Activated CD4-positive, alpha-beta T cell treated with anti-CD3 and anti-CD28 coated beads, Interleukin-2, amount 10 ng/mL, durations not matched to agents 24 days and 14 days (primary cell): ENCODE results near the gene PCDHB7. TPM values are rescaled to one million over a fixed set of nuclear protein-coding genes. Genes with fewer than 3 reads are reported as not detected.
"Not testable (repeated sequence)": the region's sequence is repeated elsewhere in the genome, so short reads cannot be mapped to it uniquely, and the experiment has no call there.

Experiments used
- DNase-seq: peaks from one replicate; pipeline ENCODE4 v3.0.0; 2022
- H3K27ac Mint-ChIP-seq: one replicate; pipeline ENCODE4 v1.8.0; 2022; ENCODE audit warnings: mild to moderate bottlenecking, mixed read lengths
- H3K27me3 Mint-ChIP-seq: one replicate; pipeline ENCODE4 v1.8.0; 2022; ENCODE audit warnings: mixed read lengths
- H3K36me3 Mint-ChIP-seq: one replicate; pipeline ENCODE4 v1.8.0; 2022; ENCODE audit warnings: low read depth, mild to moderate bottlenecking, mixed read lengths
- H3K4me1 Mint-ChIP-seq: one replicate; pipeline ENCODE4 v1.8.0; 2021; ENCODE audit warnings: mixed read lengths
- H3K4me3 Mint-ChIP-seq: one replicate; pipeline ENCODE4 v1.8.0; 2022; ENCODE audit warnings: mild to moderate bottlenecking, moderate library complexity, mixed read lengths
- H3K9me3 Mint-ChIP-seq: one replicate; pipeline ENCODE4 v1.8.0; 2021; ENCODE audit warnings: mixed read lengths
- intact Hi-C: fragments of 100-400 bp; cut with micrococcal nuclease; formaldehyde crosslinking; loops from one replicate; pipeline ENCODE4 v1.15.1; 2023
- total RNA-seq: library from RNA; stranded (reverse); gene quantifications from 2 replicates; pipeline ENCODE4 v1.2.3, GENCODE V29; 2022

The PCDHB7 gene
- total RNA-seq, 1 donor from 2014 or later = not detected

- H3K27me3 Mint-ChIP-seq = peaks cover 2% of the 10 kb centered on the region
- intact Hi-C loops = loop anchor here (10.0 kb wide), 1 partner anchor 363 kb away; no protein-coding TSS in a partner anchor
- no peak within 1 kb of the TSS for H3K27ac Mint-ChIP-seq
- no peaks in the 10 kb centered on the region for H3K4me1 Mint-ChIP-seq
- peaks cover 4% of the 10 kb centered on the region for H3K36me3 Mint-ChIP-seq
- DNase-seq = peak; percentile 73
- peaks cover 22% of the 10 kb centered on the region for H3K9me3 Mint-ChIP-seq
- no peak within 1 kb of the TSS for H3K4me3 Mint-ChIP-seq
Measured at GRCh38 chr5:141192110-141192725, 19.8 kb downstream of the PCDHB7 start, which contains the start of gene PCDHB10. PCDHB10 (plus strand) TSS chr5:141192353; CDS start chr5:141192553, 200 bp downstream.

GRCh38 chr5:141194332-141194731, 21.9 kb downstream of the PCDHB7 start:
- H3K27me3 Mint-ChIP-seq, H3K36me3 Mint-ChIP-seq, H3K4me1 Mint-ChIP-seq, H3K4me3 Mint-ChIP-seq, H3K27ac Mint-ChIP-seq, DNase-seq: not testable (repeated sequence)
- intact Hi-C loops = loop anchor here (10.0 kb wide), 1 partner anchor 360 kb away; no protein-coding TSS in a partner anchor
- H3K9me3 Mint-ChIP-seq = peaks cover 21% of the 10 kb centered on the region

- no peaks in the 10 kb centered on the region for H3K36me3 Mint-ChIP-seq
- intact Hi-C loops = loop anchor here (10.0 kb wide), 1 partner anchor 358 kb away; no protein-coding TSS in a partner anchor
- peaks cover 23% of the 10 kb centered on the region for H3K9me3 Mint-ChIP-seq
- H3K4me1 Mint-ChIP-seq = no peaks in the 10 kb centered on the region
- H3K4me3 Mint-ChIP-seq = no peak overlapping the region
- peaks cover 2% of the 10 kb centered on the region for H3K27me3 Mint-ChIP-seq
- H3K27ac Mint-ChIP-seq = no peak overlapping the region
- no peak for DNase-seq
Measured at GRCh38 chr5:141196363-141196762, 23.9 kb downstream of the PCDHB7 start.

- no peaks in the 10 kb centered on the region for H3K36me3 Mint-ChIP-seq
- DNase-seq = no peak
- H3K27me3 Mint-ChIP-seq = no peaks in the 10 kb centered on the region
- H3K27ac Mint-ChIP-seq = no peak within 1 kb of the TSS
- H3K4me3 Mint-ChIP-seq = no peak within 1 kb of the TSS
- no peaks in the 10 kb centered on the region for H3K4me1 Mint-ChIP-seq
- intact Hi-C loops = loop anchor here (10.0 kb wide), 1 partner anchor 355 kb away; no protein-coding TSS in a partner anchor
- H3K9me3 Mint-ChIP-seq = peaks cover 22% of the 10 kb centered on the region
Measured at GRCh38 chr5:141199359-141200235, 27.2 kb downstream of the PCDHB7 start, which contains the start of gene PCDHB11. PCDHB11 (plus strand) TSS chr5:141199627; CDS start chr5:141199775, 148 bp downstream.

- DNase-seq, intact Hi-C loops, H3K27me3 Mint-ChIP-seq, H3K36me3 Mint-ChIP-seq, H3K4me3 Mint-ChIP-seq, H3K27ac Mint-ChIP-seq, H3K4me1 Mint-ChIP-seq: not testable (repeated sequence)
- peaks cover 22% of the 10 kb centered on the region for H3K9me3 Mint-ChIP-seq
Measured at GRCh38 chr5:141201126-141201525, 28.7 kb downstream of the PCDHB7 start.

- H3K27me3 Mint-ChIP-seq, H3K27ac Mint-ChIP-seq, H3K4me1 Mint-ChIP-seq, H3K4me3 Mint-ChIP-seq, H3K36me3 Mint-ChIP-seq, DNase-seq, intact Hi-C loops: not testable (repeated sequence)
- H3K9me3 Mint-ChIP-seq = peaks cover 19% of the 10 kb centered on the region
Measured at GRCh38 chr5:141201646-141202045, 29.2 kb downstream of the PCDHB7 start.

GRCh38 chr5:141208478-141208877, 36.0 kb downstream of the PCDHB7 start, which contains the start of gene PCDHB12:
PCDHB12 (plus strand) TSS chr5:141208719; CDS start chr5:141208908, 189 bp downstream.
- intact Hi-C loops = no loop called here
- H3K27ac Mint-ChIP-seq = no peak within 1 kb of the TSS
- peaks cover 2% of the 10 kb centered on the region for H3K27me3 Mint-ChIP-seq
- peaks cover 5% of the 10 kb centered on the region for H3K9me3 Mint-ChIP-seq
- H3K4me1 Mint-ChIP-seq = no peaks in the 10 kb centered on the region
- no peaks in the 10 kb centered on the region for H3K36me3 Mint-ChIP-seq
- DNase-seq = no peak
- no peak within 1 kb of the TSS for H3K4me3 Mint-ChIP-seq

- intact Hi-C loops, H3K36me3 Mint-ChIP-seq, H3K4me3 Mint-ChIP-seq, H3K27ac Mint-ChIP-seq, H3K27me3 Mint-ChIP-seq, H3K4me1 Mint-ChIP-seq, DNase-seq: not testable (repeated sequence)
- H3K9me3 Mint-ChIP-seq = peaks cover 16% of the 10 kb centered on the region
Measured at GRCh38 chr5:141210281-141210680, 37.8 kb downstream of the PCDHB7 start.

GRCh38 chr5:141210849-141211248, 38.4 kb downstream of the PCDHB7 start:
- H3K4me3 Mint-ChIP-seq, DNase-seq, intact Hi-C loops, H3K27ac Mint-ChIP-seq, H3K36me3 Mint-ChIP-seq, H3K27me3 Mint-ChIP-seq, H3K4me1 Mint-ChIP-seq: not testable (repeated sequence)
- H3K9me3 Mint-ChIP-seq = peaks cover 16% of the 10 kb centered on the region

- H3K27me3 Mint-ChIP-seq, H3K4me1 Mint-ChIP-seq, H3K36me3 Mint-ChIP-seq, intact Hi-C loops, H3K27ac Mint-ChIP-seq, DNase-seq, H3K4me3 Mint-ChIP-seq: not testable (repeated sequence)
- H3K9me3 Mint-ChIP-seq = peaks cover 20% of the 10 kb centered on the region
Measured at GRCh38 chr5:141213656-141214339, 41.4 kb downstream of the PCDHB7 start, which contains the start of gene PCDHB13. PCDHB13 (plus strand) TSS chr5:141213919; CDS start chr5:141214124, 205 bp downstream.

- H3K36me3 Mint-ChIP-seq, H3K27ac Mint-ChIP-seq, H3K27me3 Mint-ChIP-seq, intact Hi-C loops, DNase-seq, H3K4me1 Mint-ChIP-seq, H3K4me3 Mint-ChIP-seq: not testable (repeated sequence)
- peaks cover 23% of the 10 kb centered on the region for H3K9me3 Mint-ChIP-seq
Measured at GRCh38 chr5:141214583-141214982, 42.1 kb downstream of the PCDHB7 start.

GRCh38 chr5:141215504-141215903, 43.1 kb downstream of the PCDHB7 start:
- H3K36me3 Mint-ChIP-seq, H3K27ac Mint-ChIP-seq, H3K4me1 Mint-ChIP-seq, H3K27me3 Mint-ChIP-seq, H3K4me3 Mint-ChIP-seq, DNase-seq, intact Hi-C loops: not testable (repeated sequence)
- H3K9me3 Mint-ChIP-seq = peaks cover 25% of the 10 kb centered on the region

GRCh38 chr5:141216035-141216434, 43.6 kb downstream of the PCDHB7 start:
- H3K27ac Mint-ChIP-seq, H3K4me3 Mint-ChIP-seq, H3K27me3 Mint-ChIP-seq, intact Hi-C loops, H3K36me3 Mint-ChIP-seq, DNase-seq, H3K4me1 Mint-ChIP-seq: not testable (repeated sequence)
- H3K9me3 Mint-ChIP-seq = peaks cover 25% of the 10 kb centered on the region
